ENCODE measurements around the gene BRICD5.

BRICD5 gene

DNA sequence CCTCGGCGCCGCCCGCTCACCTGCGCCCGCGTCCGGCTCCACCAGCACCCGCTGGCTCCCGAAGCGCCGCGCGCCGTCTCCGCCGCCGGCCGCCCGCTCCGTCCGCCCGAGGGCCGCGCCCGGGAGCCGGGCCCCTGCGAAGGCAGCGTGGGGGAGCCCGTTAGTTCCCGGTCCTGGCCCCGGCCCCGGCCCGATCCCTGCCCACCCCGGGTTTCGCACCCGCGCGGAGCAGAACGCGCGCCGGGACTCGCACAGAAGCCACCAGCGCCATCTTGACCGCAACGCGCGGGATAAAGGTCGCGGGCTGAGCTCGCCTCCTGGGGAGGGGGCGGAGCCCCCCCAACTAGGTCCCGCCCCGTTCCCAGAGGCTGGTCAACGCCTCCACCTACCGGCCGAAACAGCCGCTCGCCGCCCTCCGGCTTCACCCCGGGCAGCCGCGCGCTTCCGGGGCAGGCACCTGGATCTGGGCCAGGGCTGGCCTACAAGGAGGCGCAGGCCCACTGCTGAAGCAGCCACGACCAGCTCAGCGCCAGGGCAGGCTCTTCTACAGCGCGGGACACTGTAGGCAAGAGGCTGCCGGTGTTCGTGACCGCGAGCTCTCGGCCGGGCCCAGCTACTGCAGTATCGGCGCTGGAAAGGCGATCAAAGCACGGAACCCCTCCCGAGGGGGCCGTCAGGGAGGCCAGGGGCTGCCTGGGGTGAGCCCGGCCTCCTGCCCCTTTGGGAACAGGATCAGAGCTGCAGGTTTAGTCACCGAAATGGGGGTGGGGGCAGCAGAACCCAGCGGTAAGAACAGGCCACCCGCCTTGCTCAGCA is 40.8 kb upstream of the BRICD5 start, which contains the start of gene ECI1:
TSS of gene ECI1 (minus strand) at position 292 of the 816 bp plus-strand sequence. CDS start at position 271, 21 bp downstream.
- DNase-seq (ENCODE audit: low read depth): peak; percentile 76
- H3K4me3 ChIP-seq (ENCODE audit: control insufficient read depth, low read depth, low read length): peak within 1 kb of the TSS; percentile 56
- TF ChIP-seq CTCF (IDR thresholded peaks at IDR 0.05; ENCODE audit: control insufficient read depth, insufficient read depth, low read depth, low read length, missing control alignments): peak; percentile 68

GRCh38 chr16:2250652-2251295 is 40.1 kb upstream of the BRICD5 start:
- no peak for DNase-seq (ENCODE audit: low read depth)
- TF ChIP-seq CTCF (IDR thresholded peaks at IDR 0.05; ENCODE audit: control insufficient read depth, insufficient read depth, low read depth, low read length, missing control alignments): no peak

GRCh38 chr16:2246301-2246885 is 35.7 kb upstream of the BRICD5 start:
- DNase-seq (ENCODE audit: low read depth): no peak
- no peak overlapping the region for H3K4me3 ChIP-seq (ENCODE audit: control insufficient read depth, low read depth, low read length)
- no peak for TF ChIP-seq CTCF (IDR thresholded peaks at IDR 0.05; ENCODE audit: control insufficient read depth, insufficient read depth, low read depth, low read length, missing control alignments)

More at GRCh38 chr16:2250652-2251295, 40.1 kb upstream of the BRICD5 start:
- peak overlapping the region; percentile 56 for H3K4me3 ChIP-seq (ENCODE audit: control insufficient read depth, low read depth, low read length)

- no peak overlapping the region for H3K4me3 ChIP-seq (ENCODE audit: control insufficient read depth, low read depth, low read length)
- DNase-seq (ENCODE audit: low read depth): no peak
- TF ChIP-seq CTCF (IDR thresholded peaks at IDR 0.05; ENCODE audit: control insufficient read depth, insufficient read depth, low read depth, low read length, missing control alignments): no peak
Observed at GRCh38 chr16:2244926-2245795, 34.5 kb upstream of the BRICD5 start.

GRCh38 chr16:2244301-2244700 is 33.6 kb upstream of the BRICD5 start:
- TF ChIP-seq CTCF (IDR thresholded peaks at IDR 0.05; ENCODE audit: control insufficient read depth, insufficient read depth, low read depth, low read length, missing control alignments): no peak
- no peak for DNase-seq (ENCODE audit: low read depth)
- H3K4me3 ChIP-seq (ENCODE audit: control insufficient read depth, low read depth, low read length): no peak overlapping the region

DNA sequence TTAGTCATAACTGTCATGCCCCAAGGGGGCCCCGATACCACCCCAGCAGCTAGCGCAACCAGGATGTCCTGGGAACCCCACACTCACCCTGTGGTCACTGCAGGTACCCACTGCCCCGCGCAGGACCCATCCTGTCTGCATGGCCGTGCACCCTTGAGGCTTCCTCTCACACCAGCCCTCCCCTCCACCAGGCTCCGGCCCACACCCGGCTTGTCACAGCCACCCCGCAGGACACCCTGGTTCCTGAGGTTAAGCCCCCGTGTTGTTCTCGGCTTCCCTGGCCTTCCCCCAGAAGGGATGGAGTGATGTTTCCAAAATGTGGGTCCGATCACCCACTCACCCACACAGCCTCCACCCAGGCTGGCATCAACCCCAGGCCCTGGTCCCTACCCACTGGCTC is 33.1 kb upstream of the BRICD5 start:
- DNase-seq (ENCODE audit: low read depth): no peak
- no peak for TF ChIP-seq CTCF (IDR thresholded peaks at IDR 0.05; ENCODE audit: control insufficient read depth, insufficient read depth, low read depth, low read length, missing control alignments)
- no peak overlapping the region for H3K4me3 ChIP-seq (ENCODE audit: control insufficient read depth, low read depth, low read length)
